NCI-H2081 (cell line): ENCODE measurements around the gene CKMT2.
A peak's percentile ranks its signal among the peaks of the same experiment; 100 is the strongest.

Experiments
- DNase-seq, 2 experiments: peaks; one replicate each; lab custom pipeline; 2025; lab: John Stamatoyannopoulos, UW

CKMT2 gene

GRCh38 chr5:81233080-81233634, at the start of gene CKMT2:
TSS of gene CKMT2 (plus strand) at chr5:81233322. CDS start at chr5:81251133, 17,811 bp downstream.
- DNase-seq: no peak

- DNase-seq: peak in 1 of 2 experiments; percentile 2
These were observed 49.0 kb upstream of the CKMT2 start for GRCh38 chr5:81183811-81184748.

GRCh38 chr5:81184749-81185110, 48.4 kb upstream of the CKMT2 start:
- no peak for DNase-seq

- peak; percentile 1 to 14 for DNase-seq
These were observed 45.2 kb upstream of the CKMT2 start for GRCh38 chr5:81187885-81188284.

GRCh38 chr5:81188962-81189361, 44.2 kb upstream of the CKMT2 start:
- DNase-seq: no peak

- DNase-seq: no peak
These were observed 43.1 kb upstream of the CKMT2 start for GRCh38 chr5:81189875-81190498.

GRCh38 chr5:81191726-81192372, 41.3 kb upstream of the CKMT2 start:
- no peak for DNase-seq

- no peak for DNase-seq
These were observed 40.8 kb upstream of the CKMT2 start for GRCh38 chr5:81192373-81192750.

- DNase-seq: peak; percentile 67 to 71
These were observed 38.3 kb upstream of the CKMT2 start for GRCh38 chr5:81194633-81195334.

- DNase-seq: no peak
These were observed 37.7 kb upstream of the CKMT2 start for GRCh38 chr5:81195335-81195929.

- no peak for DNase-seq
These were observed 30.5 kb upstream of the CKMT2 start for GRCh38 chr5:81202655-81203054.

- DNase-seq: no peak
These were observed 29.4 kb upstream of the CKMT2 start for GRCh38 chr5:81203729-81204128.

GRCh38 chr5:81204205-81204604, 28.9 kb upstream of the CKMT2 start:
- DNase-seq: no peak

GRCh38 chr5:81205058-81205457, 28.1 kb upstream of the CKMT2 start:
- no peak for DNase-seq

- DNase-seq: no peak
These were observed 26.1 kb upstream of the CKMT2 start for GRCh38 chr5:81207009-81207408.

- no peak for DNase-seq
These were observed 24.2 kb upstream of the CKMT2 start for GRCh38 chr5:81208904-81209303.

GRCh38 chr5:81209386-81209785, 23.7 kb upstream of the CKMT2 start:
- no peak for DNase-seq

GRCh38 chr5:81209869-81210493, 23.1 kb upstream of the CKMT2 start:
- DNase-seq: no peak

- peak; percentile 56 to 87 for DNase-seq
These were observed 20.8 kb upstream of the CKMT2 start for GRCh38 chr5:81212211-81212751.

GRCh38 chr5:81213070-81213469, 20.1 kb upstream of the CKMT2 start:
- no peak for DNase-seq

GRCh38 chr5:81214848-81215247, 18.3 kb upstream of the CKMT2 start:
- DNase-seq: no peak
